Neural progenitor cell (in vitro differentiated cells): ENCODE measurements around the gene GRID1.

ENCODE experiments used
- CTCF ChIP-seq: fragments of 200-600 bp; sonication (generic); IDR thresholded peaks from 2 replicates; pipeline ENCODE4 v1.5.1; 2017; ENCODE audit warnings: antibody characterized with exemption, mild to moderate bottlenecking
- EZH2phosphoT487 ChIP-seq: fragments of 200-600 bp; sonication (generic); IDR thresholded peaks from 2 replicates; pipeline ENCODE4 v1.6.1; 2017; ENCODE audit warnings: antibody characterized with exemption

GRCh38 chr10:85623758-85624157, 742.8 kb downstream of the GRID1 start:
- TF ChIP-seq CTCF: no peak
- TF ChIP-seq EZH2phosphoT487: no peak
